Stomach (tissue), 4 donors: ENCODE results near the gene EIF4EBP2.
A peak's percentile ranks its signal among the peaks of the same experiment; 100 is the strongest.

Experiments
- EP300 ChIP-seq: sonication (generic); formaldehyde crosslinking; IDR thresholded peaks from one replicate; pipeline ENCODE4 v1.6.1; 2017; ENCODE audit warnings: antibody characterized with exemption
- POLR2A ChIP-seq, 4 donors: fragments of 450-650 bp; IDR thresholded peaks; one replicate each; pipeline ENCODE4 v1.6.1; 2016; ENCODE audit warnings: antibody characterized with exemption in 4 of 4, control low read depth in 2 of 4, mild to moderate bottlenecking in 1 of 4, moderate library complexity in 1 of 4
- POLR2AphosphoS5 ChIP-seq, 3 donors: sonication (generic); formaldehyde crosslinking; IDR thresholded peaks; one replicate each; pipeline ENCODE4 v1.6.1; 2016; ENCODE audit warnings: antibody characterized with exemption in 3 of 3
- TF ChIP-seq, protein P1 (sequence below), 7 experiments: fragments of 450-650 bp in 4 of 7; fragments of 200-600 bp in 3 of 7; sonication (generic) in 3 of 7; IDR thresholded peaks; one replicate each; pipeline ENCODE4 v1.5.1; 2016 to 2019; ENCODE audit warnings: antibody characterized with exemption in 7 of 7, control low read depth in 2 of 7, mild to moderate bottlenecking in 1 of 7

GRCh38 chr10:70364772-70365091 lies 39.2 kb upstream of the EIF4EBP2 start:
- TF ChIP-seq POLR2A (IDR thresholded peaks at IDR 0.05) (no peak), POLR2AphosphoS5 (IDR thresholded peaks at IDR 0.05) (no peak), EP300 (no peak)
- TF ChIP-seq, protein P1, sequence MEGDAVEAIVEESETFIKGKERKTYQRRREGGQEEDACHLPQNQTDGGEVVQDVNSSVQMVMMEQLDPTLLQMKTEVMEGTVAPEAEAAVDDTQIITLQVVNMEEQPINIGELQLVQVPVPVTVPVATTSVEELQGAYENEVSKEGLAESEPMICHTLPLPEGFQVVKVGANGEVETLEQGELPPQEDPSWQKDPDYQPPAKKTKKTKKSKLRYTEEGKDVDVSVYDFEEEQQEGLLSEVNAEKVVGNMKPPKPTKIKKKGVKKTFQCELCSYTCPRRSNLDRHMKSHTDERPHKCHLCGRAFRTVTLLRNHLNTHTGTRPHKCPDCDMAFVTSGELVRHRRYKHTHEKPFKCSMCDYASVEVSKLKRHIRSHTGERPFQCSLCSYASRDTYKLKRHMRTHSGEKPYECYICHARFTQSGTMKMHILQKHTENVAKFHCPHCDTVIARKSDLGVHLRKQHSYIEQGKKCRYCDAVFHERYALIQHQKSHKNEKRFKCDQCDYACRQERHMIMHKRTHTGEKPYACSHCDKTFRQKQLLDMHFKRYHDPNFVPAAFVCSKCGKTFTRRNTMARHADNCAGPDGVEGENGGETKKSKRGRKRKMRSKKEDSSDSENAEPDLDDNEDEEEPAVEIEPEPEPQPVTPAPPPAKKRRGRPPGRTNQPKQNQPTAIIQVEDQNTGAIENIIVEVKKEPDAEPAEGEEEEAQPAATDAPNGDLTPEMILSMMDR (IDR thresholded peaks at IDR 0.05): peak in 2 of 7 experiments; percentile 12 to 20
